Prostate gland (tissue), 2 donors: Measurements from ENCODE around the gene TMPRSS9.
A peak's percentile ranks its signal among the peaks of the same experiment; 100 is the strongest.

Source experiments
- POLR2A ChIP-seq: fragments of 450-650 bp; IDR thresholded peaks from one replicate; pipeline ENCODE4 v1.6.1; 2016; ENCODE audit warnings: antibody characterized with exemption, mild to moderate bottlenecking
- TF ChIP-seq, protein P1 (sequence below), 4 experiments: fragments of 200-600 bp in 2 of 4; fragments of 450-650 bp in 2 of 4; sonication (generic) in 2 of 4; IDR thresholded peaks; 1 replicate in 3 of 4; 2 replicates in 1 of 4; pipeline ENCODE4 v1.5.1; 2016 to 2019; ENCODE audit warnings: antibody characterized with exemption in 4 of 4, mild to moderate bottlenecking in 2 of 4, moderate library complexity in 2 of 4

DNA sequence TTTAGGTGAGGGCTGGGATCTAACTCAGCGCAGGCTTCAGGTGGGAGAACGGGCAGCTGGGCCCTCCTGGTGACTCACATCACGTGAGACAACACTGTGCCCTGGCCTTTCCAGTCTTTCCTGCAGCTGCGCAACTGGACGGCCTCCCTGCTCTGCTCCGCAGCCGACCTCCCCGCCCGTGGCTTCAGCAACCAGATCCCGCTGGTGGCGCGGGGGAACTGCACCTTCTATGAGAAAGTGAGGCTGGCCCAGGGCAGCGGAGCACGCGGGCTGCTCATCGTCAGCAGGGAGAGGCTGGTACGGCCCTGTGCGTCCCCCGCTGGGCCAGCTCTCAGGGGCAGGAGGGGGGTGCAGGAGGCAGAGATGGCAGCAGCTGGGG lies 22.7 kb upstream of the TMPRSS9 start:
- no peak for TF ChIP-seq POLR2A
- TF ChIP-seq, protein P1, sequence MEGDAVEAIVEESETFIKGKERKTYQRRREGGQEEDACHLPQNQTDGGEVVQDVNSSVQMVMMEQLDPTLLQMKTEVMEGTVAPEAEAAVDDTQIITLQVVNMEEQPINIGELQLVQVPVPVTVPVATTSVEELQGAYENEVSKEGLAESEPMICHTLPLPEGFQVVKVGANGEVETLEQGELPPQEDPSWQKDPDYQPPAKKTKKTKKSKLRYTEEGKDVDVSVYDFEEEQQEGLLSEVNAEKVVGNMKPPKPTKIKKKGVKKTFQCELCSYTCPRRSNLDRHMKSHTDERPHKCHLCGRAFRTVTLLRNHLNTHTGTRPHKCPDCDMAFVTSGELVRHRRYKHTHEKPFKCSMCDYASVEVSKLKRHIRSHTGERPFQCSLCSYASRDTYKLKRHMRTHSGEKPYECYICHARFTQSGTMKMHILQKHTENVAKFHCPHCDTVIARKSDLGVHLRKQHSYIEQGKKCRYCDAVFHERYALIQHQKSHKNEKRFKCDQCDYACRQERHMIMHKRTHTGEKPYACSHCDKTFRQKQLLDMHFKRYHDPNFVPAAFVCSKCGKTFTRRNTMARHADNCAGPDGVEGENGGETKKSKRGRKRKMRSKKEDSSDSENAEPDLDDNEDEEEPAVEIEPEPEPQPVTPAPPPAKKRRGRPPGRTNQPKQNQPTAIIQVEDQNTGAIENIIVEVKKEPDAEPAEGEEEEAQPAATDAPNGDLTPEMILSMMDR (IDR thresholded peaks at IDR 0.05): peak in 1 of 4 experiments; percentile 7
